Ectodermal cell (in vitro differentiated cells): ENCODE data around the gene RCAN1. TPM values are rescaled to one million over a fixed set of nuclear protein-coding genes. Genes with fewer than 3 reads are reported as not detected.

Experiments used
- H3K27ac ChIP-seq: 2 replicates; pipeline ENCODE4 v1.7.0; 2013; ENCODE audit warnings: mild to moderate bottlenecking, low read depth, low read length; ENCODE audit not compliant: insufficient read depth, poor library complexity, severe bottlenecking
- H3K27me3 ChIP-seq: 2 replicates; pipeline ENCODE4 v1.7.0; 2013; ENCODE audit warnings: mild to moderate bottlenecking, low read length; ENCODE audit not compliant: insufficient read depth, control insufficient read depth, poor library complexity, severe bottlenecking
- H3K36me3 ChIP-seq: one replicate; pipeline ENCODE4 v1.7.0; 2013; ENCODE audit warnings: low read length; ENCODE audit not compliant: control insufficient read depth, insufficient read depth
- H3K4me1 ChIP-seq: one replicate; pipeline ENCODE4 v1.7.0; 2013; ENCODE audit warnings: low read length; ENCODE audit not compliant: control insufficient read depth, insufficient read depth
- H3K4me3 ChIP-seq: 2 replicates; pipeline ENCODE4 v1.7.0; 2013; ENCODE audit warnings: low read depth, low read length, control low read depth; ENCODE audit not compliant: insufficient read depth
- H3K9me3 ChIP-seq: 2 replicates; pipeline ENCODE4 v1.7.0; 2013; ENCODE audit warnings: mild to moderate bottlenecking, low read length, moderate library complexity; ENCODE audit not compliant: control insufficient read depth
- WGBS, 2 experiments: methylation state at CpG; one replicate each; pipeline ENCODE4 v1.1.7; 2013; ENCODE audit warnings: missing lambda C conversion rate in 2 of 2; 5-methylcytosine and 5-hydroxymethylcytosine counted together
- polyA plus RNA-seq, 4 experiments: library from polyadenylated mRNA; stranded (reverse); fragments of 50-300 nt; gene quantifications; one replicate each; pipeline ENCODE4 v1.2.3, GENCODE V29; 2013

RCAN1 gene
- 13.6 TPM for polyA plus RNA-seq (2013, experiment 1 of 4)
- polyA plus RNA-seq (2013, experiment 2 of 4): 11.6 TPM
- 9.6 TPM for polyA plus RNA-seq (2013, experiment 3 of 4)
- polyA plus RNA-seq (2013, experiment 4 of 4): 9.7 TPM

DNA sequence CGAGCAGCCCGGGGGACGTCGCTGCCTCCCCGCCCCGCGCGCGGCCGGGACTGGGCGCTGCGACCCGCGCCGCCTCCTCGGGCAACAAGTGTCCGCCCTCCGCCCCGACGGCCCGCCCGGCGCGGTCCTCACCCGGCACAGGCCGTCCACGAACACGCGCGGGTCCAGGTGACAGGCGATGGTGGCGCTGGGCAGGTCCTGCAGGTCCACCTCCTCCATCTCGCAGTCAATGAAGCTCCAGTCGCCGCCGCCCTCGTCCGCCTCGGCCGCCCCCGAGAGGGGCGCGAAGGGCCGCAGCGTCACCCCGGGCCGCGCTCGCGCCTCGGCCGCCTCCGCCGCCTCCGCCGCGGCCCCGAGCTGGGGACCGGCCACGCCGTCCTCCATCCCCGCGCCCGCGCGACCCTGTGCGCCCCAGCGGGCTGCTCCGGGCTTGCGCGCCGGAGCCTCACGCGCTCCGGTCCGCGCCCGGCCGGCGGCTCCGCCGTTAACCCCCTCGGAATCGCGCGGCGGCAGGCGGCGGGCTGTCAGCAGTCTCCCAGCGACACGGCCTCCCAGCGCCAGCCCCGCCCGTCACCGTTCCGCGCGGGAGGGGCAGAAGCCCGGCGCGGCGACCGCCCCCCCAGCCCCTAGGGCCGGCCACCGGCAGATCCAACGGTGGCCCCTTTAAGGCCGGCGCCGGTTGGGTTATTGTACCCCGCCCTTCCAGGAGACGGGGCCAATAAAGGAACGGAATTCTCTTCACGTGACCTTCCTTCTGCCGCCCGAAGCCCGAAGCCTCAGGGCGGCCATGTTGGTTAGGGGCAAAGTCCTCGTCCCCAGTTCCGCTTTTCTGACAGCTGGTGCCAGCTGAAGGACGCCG is at the start of gene RCAN1:
RCAN1 (minus strand) TSS at position 486 of the 859 bp plus-strand sequence; CDS start at position 384, 102 bp downstream.
- Histone ChIP-seq H3K4me1 (no peaks in the 10 kb centered on the region), H3K27ac (no peak within 1 kb of the TSS), H3K36me3 (no peaks in the 10 kb centered on the region), H3K27me3 (peaks cover 46% of the 10 kb centered on the region), H3K4me3 (peak within 1 kb of the TSS; percentile 60), H3K9me3 (no peaks in the 10 kb centered on the region)
- 0 to 1% methylated on average over 121 of the region's 121 CpGs for WGBS, 2 experiments

- H3K4me3 ChIP-seq: no peak overlapping the region
- no peaks in the 10 kb centered on the region for H3K9me3 ChIP-seq
- H3K36me3 ChIP-seq: no peaks in the 10 kb centered on the region
- no peaks in the 10 kb centered on the region for H3K4me1 ChIP-seq
- H3K27ac ChIP-seq: no peak overlapping the region
- peaks cover 12% of the 10 kb centered on the region for H3K27me3 ChIP-seq
Measured at GRCh38 chr21:34661848-34662247, 46.9 kb upstream of the RCAN1 start.

DNA sequence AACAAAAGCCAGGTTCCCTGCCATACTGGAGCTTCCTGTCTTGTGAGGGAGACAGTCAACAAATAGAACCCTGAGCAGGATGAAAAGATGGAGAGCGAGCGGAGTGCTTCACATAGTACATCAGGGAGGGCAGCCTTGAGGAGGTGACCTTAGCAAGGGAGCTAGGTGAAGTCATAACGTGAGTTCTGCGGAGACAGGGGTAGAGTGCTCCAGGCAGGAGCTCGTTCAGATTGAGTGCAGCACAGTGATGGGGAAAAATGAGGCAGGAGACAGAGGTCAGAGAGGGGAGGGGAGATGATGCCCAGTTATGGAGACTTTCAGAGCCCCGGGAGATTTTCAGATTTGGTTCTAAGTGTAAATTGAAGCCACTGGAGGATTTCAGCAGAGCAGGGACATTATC is 38.6 kb upstream of the RCAN1 start:
- WGBS, 2 experiments: 92 to 93% methylated on average over 6 of the region's 6 CpGs
- Histone ChIP-seq H3K4me3 (no peak overlapping the region), H3K27me3 (peaks cover 6% of the 10 kb centered on the region), H3K36me3 (no peaks in the 10 kb centered on the region), H3K27ac (no peak overlapping the region), H3K4me1 (no peaks in the 10 kb centered on the region), H3K9me3 (peaks cover 3% of the 10 kb centered on the region)

- Histone ChIP-seq H3K27ac (no peak overlapping the region), H3K36me3 (no peaks in the 10 kb centered on the region), H3K9me3 (peaks cover 3% of the 10 kb centered on the region), H3K27me3 (no peaks in the 10 kb centered on the region), H3K4me3 (no peak overlapping the region), H3K4me1 (no peaks in the 10 kb centered on the region)
- WGBS, 2 experiments: 77 to 100% methylated on average over 1 of the region's 1 CpG
Measured at GRCh38 chr21:34651642-34652041, 36.7 kb upstream of the RCAN1 start.

GRCh38 chr21:34650861-34651431 is 36.0 kb upstream of the RCAN1 start:
- no peak overlapping the region for H3K4me3 ChIP-seq
- no peaks in the 10 kb centered on the region for H3K36me3 ChIP-seq
- no peak overlapping the region for H3K27ac ChIP-seq
- H3K27me3 ChIP-seq: no peaks in the 10 kb centered on the region
- 64 to 85% methylated on average over 1 of the region's 1 CpG for WGBS, 2 experiments
- H3K4me1 ChIP-seq: no peaks in the 10 kb centered on the region
- peaks cover 3% of the 10 kb centered on the region for H3K9me3 ChIP-seq

GRCh38 chr21:34649400-34649799 is 34.5 kb upstream of the RCAN1 start:
- Histone ChIP-seq H3K27ac (no peak overlapping the region), H3K27me3 (no peaks in the 10 kb centered on the region), H3K36me3 (no peaks in the 10 kb centered on the region), H3K4me1 (no peaks in the 10 kb centered on the region), H3K4me3 (no peak overlapping the region), H3K9me3 (peaks cover 3% of the 10 kb centered on the region)
- WGBS, 2 experiments: 91 to 95% methylated on average over 3 of the region's 3 CpGs

GRCh38 chr21:34648739-34649297 is 33.9 kb upstream of the RCAN1 start:
- Histone ChIP-seq H3K36me3 (no peaks in the 10 kb centered on the region), H3K4me1 (no peaks in the 10 kb centered on the region), H3K27me3 (no peaks in the 10 kb centered on the region), H3K4me3 (no peak overlapping the region), H3K27ac (no peak overlapping the region), H3K9me3 (peaks cover 3% of the 10 kb centered on the region)
- WGBS, 2 experiments: 84 to 92% methylated on average over 6 of the region's 6 CpGs

- Histone ChIP-seq H3K27ac (no peak overlapping the region), H3K4me3 (no peak overlapping the region), H3K27me3 (no peaks in the 10 kb centered on the region), H3K4me1 (no peaks in the 10 kb centered on the region), H3K36me3 (no peaks in the 10 kb centered on the region), H3K9me3 (peaks cover 3% of the 10 kb centered on the region)
- 75 to 76% methylated on average over 4 to 5 of the region's 6 CpGs for WGBS, 2 experiments
Measured at GRCh38 chr21:34647555-34647954, 32.6 kb upstream of the RCAN1 start.

- 90 to 93% methylated on average over 4 of the region's 4 CpGs for WGBS, 2 experiments
- H3K36me3 ChIP-seq: no peaks in the 10 kb centered on the region
- no peaks in the 10 kb centered on the region for H3K4me1 ChIP-seq
- no peak overlapping the region for H3K27ac ChIP-seq
- H3K27me3 ChIP-seq: no peaks in the 10 kb centered on the region
- no peaks in the 10 kb centered on the region for H3K9me3 ChIP-seq
- H3K4me3 ChIP-seq: no peak overlapping the region
Measured at GRCh38 chr21:34644825-34645224, 29.9 kb upstream of the RCAN1 start.
